Fibroblast of pulmonary artery (primary cell): ENCODE measurements around the gene OCEL1.

Experiments
- DNase-seq: peaks from one replicate; pipeline ENCODE4 v3.0.0-alpha.2; 2010; ENCODE audit warnings: low read depth
- H3K4me3 ChIP-seq: replicated peaks from 2 replicates; pipeline ENCODE4 v1.5.1; 2011; ENCODE audit warnings: low read depth, mild to moderate bottlenecking, control low read depth, low read length, moderate library complexity
- CTCF ChIP-seq: IDR thresholded peaks from 2 replicates; pipeline ENCODE4 v1.5.1; 2011; ENCODE audit warnings: mild to moderate bottlenecking, control low read depth, low read length, inconsistent platforms; ENCODE audit errors: missing control alignments

The OCEL1 gene, protein sequence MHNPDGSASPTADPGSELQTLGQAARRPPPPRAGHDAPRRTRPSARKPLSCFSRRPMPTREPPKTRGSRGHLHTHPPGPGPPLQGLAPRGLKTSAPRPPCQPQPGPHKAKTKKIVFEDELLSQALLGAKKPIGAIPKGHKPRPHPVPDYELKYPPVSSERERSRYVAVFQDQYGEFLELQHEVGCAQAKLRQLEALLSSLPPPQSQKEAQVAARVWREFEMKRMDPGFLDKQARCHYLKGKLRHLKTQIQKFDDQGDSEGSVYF

GRCh38 chr19:17226002-17226933 lies at the start of gene OCEL1:
OCEL1 (plus strand) TSS chr19:17226226; CDS start chr19:17226248, 22 bp downstream.
- H3K4me3 ChIP-seq, result peak within 1 kb of the TSS; percentile 75
- no peak for TF ChIP-seq CTCF
- DNase-seq, result peak; percentile 98

DNA sequence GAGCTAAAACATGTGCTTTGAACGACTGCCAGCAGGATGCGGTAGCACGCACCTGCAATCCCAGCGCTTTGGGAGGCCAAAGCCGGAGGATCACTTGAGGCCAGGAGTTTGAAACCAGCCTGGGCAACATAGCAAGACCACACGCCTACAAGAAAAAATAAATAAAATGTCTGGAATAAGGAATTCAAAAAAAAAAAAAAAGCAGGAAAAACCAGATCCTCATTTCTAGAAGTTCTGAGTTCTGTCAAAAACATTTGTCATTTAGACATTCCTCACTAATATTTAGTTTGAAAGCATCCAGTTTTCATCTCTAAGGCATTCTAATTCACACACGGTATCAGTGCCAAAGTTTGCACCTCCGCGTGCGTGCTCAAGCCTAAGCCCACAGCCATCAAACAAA lies 47.7 kb upstream of the OCEL1 start:
- TF ChIP-seq CTCF, result no peak
- no peak for DNase-seq
- H3K4me3 ChIP-seq, result no peak overlapping the region

DNA sequence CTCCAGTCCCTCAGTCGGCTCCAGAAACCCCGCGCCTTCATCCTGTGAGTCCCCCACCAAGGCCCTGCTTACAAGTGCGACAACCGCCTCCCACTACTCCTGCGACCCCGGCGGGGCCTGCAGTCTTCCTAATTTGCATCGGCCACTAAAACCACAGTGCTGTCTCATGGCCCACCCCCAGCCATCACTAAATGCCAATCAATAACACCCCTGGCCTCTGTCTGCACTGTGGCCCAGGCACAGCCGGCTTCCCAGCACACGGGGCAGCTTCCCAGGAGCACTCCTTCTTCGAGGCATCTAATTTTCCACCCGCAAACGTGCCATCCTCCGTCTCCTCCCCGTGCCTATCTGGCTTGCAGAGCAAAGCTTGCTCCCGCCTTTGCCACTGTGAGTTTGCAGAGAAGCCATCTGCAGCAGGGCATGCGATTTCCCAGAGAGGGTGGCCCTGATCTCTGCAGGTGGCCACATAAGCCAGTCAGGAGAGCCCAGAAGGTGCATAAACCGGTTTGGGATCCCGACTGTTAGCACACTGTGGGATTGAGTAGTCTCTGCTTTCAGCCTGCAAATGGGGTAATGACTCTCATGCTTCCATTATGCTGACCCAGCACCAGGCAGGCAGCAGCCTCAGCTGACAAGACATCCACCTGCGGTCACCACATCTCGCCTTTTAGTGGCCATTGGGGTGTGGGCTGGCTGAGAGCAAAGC lies 44.9 kb upstream of the OCEL1 start:
- no peak for TF ChIP-seq CTCF
- DNase-seq, result no peak
- H3K4me3 ChIP-seq, result no peak overlapping the region

GRCh38 chr19:17183271-17183761 lies 42.7 kb upstream of the OCEL1 start:
- no peak for TF ChIP-seq CTCF
- no peak for DNase-seq
- no peak overlapping the region for H3K4me3 ChIP-seq

DNA sequence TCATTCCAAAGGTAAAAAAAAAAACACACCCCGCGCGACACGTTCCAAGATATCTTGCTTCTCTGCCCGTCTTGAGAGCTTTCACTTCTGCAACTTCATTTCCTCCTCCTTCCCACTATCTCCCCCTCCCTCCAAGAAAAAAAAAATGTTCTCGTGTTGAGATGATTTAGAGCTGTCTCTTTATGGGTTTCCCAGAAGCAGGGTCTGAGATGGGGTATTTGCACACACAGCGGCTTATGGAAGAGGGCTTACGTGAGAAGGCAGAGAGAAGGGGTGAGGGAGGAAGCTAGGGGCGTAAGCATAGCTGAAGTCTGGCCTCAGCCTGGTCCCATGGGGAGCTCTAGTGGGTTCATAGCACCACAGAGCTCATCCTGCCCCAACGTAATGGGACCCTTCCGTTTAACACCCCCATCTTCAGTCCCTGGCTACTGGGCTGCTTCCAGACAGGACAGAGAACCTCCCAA lies 42.1 kb upstream of the OCEL1 start:
- no peak for DNase-seq

More for the DNA sequence above, 42.1 kb upstream of the OCEL1 start:
- no peak overlapping the region for H3K4me3 ChIP-seq
- TF ChIP-seq CTCF, result no peak
